ENCODE results near the gene LIN37. TPM values are rescaled to one million over a fixed set of nuclear protein-coding genes. Genes with fewer than 3 reads are reported as not detected.

The LIN37 gene
- total RNA-seq, 3 donors from 2014 or later = 12.8 to 15.4 (median 14.2) TPM

DNA sequence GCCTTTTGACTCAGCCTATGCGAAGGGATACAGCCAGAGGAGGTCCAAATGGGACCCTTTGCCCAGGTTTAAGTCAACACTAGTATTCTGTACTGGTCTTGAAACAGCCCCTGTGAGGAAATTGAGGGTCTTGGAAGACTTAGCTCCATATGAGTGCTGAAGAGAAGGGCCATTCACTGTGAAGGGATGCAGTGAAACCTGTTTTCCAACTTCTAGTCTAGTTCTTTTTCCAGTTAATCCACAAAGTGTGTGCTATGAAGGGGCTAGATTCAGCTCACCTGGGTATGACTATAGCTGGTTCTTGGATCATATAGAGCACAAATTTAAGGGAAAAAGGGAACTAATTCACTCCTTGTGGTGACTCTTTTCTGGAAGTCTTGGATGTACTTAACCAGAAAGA is 40.0 kb upstream of the LIN37 start:
- no peak for TF ChIP-seq POLR2A (IDR thresholded peaks at IDR 0.05)
- TF ChIP-seq, protein P1, sequence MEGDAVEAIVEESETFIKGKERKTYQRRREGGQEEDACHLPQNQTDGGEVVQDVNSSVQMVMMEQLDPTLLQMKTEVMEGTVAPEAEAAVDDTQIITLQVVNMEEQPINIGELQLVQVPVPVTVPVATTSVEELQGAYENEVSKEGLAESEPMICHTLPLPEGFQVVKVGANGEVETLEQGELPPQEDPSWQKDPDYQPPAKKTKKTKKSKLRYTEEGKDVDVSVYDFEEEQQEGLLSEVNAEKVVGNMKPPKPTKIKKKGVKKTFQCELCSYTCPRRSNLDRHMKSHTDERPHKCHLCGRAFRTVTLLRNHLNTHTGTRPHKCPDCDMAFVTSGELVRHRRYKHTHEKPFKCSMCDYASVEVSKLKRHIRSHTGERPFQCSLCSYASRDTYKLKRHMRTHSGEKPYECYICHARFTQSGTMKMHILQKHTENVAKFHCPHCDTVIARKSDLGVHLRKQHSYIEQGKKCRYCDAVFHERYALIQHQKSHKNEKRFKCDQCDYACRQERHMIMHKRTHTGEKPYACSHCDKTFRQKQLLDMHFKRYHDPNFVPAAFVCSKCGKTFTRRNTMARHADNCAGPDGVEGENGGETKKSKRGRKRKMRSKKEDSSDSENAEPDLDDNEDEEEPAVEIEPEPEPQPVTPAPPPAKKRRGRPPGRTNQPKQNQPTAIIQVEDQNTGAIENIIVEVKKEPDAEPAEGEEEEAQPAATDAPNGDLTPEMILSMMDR (IDR thresholded peaks at IDR 0.05) = no peak
- TF ChIP-seq POLR2AphosphoS5 (IDR thresholded peaks at IDR 0.05) = no peak
- intact Hi-C loops (cut with DNase I; ENCODE audit: low total_unique reads) = no loop called here

DNA sequence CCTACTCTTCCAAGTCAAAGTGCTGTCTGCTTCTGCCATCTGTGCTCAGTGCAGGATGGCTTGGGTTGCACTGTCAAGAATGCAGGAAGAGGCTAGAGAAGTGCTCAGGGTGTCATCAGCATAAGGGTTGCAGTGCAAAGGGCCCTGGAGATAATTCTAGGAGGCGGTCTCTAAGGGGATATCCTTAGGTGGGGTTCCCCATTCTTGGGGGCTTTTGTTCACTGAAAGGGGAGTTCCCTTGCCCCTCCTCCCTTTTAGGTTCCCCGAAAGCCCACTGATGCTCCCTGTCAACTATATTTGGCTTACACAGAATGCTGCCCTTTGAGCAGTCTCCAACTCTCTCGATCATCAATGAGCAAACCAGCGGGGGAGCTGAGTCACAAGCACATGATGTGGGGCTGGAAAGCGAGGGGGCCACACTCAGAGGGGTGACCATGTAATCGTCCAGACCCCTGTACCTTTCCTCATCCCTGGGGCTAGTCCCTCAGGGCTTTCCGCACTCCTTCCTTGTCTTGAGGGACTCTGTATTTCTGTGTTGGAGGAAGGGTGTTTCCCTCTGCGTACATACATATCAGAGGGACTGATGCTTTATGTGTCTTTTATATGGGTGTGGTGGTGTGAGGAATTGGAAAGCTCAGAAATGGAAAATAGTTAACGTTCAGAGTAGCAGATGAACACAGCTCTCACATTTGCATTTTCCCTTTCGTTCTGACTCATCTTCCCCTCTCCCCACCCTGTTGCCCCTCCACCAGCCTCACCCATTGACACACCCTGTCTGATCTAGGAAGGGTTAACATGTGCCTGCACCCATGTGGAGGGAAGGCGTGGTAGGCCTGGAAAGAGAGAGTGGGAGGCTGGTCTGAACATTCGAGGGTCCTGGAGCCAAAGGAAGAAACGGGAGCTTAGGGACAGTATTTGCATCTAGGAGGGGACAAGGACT is 37.3 kb upstream of the LIN37 start:
- Histone ChIP-seq H3K4me1 (peaks cover 7 to 8% of the 10 kb centered on the region in 2 donors), H3K36me3 (no peaks in the 10 kb centered on the region), H3K27ac (no peak overlapping the region), H3K27me3 (no peaks in the 10 kb centered on the region), H3K9me3 (no peaks in the 10 kb centered on the region), H3K4me3 (no peak overlapping the region)
- intact Hi-C loops (cut with DNase I; ENCODE audit: low total_unique reads) = no loop called here
- no peak for DNase-seq (ENCODE audit: low spot score in 2 of 2)
- TF ChIP-seq, protein P1 (IDR thresholded peaks at IDR 0.05) = no peak
- no peak for TF ChIP-seq POLR2AphosphoS5 (IDR thresholded peaks at IDR 0.05)
- no peak for TF ChIP-seq POLR2A (IDR thresholded peaks at IDR 0.05)

More for the DNA sequence above, 40.0 kb upstream of the LIN37 start:
- no peak for DNase-seq (ENCODE audit: low spot score in 2 of 2)
- Histone ChIP-seq H3K4me1 (no peaks in the 10 kb centered on the region), H3K9me3 (no peaks in the 10 kb centered on the region), H3K27me3 (no peaks in the 10 kb centered on the region), H3K36me3 (no peaks in the 10 kb centered on the region), H3K4me3 (no peak overlapping the region), H3K27ac (no peak overlapping the region)

DNA sequence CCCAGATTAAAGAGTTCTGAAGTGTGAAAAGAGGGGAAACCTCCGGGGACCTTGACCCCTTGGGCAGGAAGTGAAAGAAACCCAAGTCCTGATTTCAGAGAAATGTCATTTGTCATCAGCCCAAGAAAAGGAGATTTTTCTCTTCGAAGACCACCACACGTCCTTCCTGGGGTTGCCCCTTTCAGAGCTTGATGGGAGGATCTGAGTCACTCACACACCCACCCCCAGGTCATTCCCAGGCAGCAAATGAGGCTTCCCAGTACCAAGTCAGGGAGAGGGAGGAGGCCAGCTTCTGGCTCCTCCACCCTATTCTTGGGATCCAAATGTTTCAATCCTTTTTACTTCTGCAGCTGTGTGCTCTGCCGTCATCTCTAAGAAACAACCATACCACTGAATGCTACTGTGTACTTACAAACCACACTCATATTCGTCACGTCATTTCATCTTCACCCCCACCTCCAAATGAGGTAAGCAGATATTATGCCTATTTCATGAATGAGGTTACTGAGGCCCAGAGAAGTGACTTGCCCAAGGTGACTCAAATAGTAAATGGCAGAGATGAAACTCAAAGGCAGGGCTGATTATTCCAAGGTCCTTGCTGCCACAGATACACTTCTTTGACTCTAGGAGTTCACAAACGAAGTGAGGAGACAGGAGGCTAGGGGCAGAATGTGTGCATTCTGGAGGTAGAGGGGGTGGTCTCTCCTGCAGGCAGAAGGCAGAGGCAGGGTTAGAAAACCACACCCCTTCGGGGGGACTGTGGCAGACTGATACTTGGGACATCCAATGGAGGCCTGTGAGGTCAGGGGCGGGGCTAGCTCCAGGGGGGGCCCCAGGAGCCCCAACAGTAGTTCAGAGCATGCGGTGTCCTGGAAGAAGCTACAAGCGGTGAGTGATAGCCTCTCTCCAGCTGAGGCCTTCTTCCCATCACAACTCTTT is 35.5 kb upstream of the LIN37 start:
- no peak for DNase-seq (ENCODE audit: low spot score in 2 of 2)
- no peak overlapping the region for H3K4me3 ChIP-seq
- H3K9me3 ChIP-seq = no peaks in the 10 kb centered on the region
- no peaks in the 10 kb centered on the region for H3K36me3 ChIP-seq
- peaks cover 8% of the 10 kb centered on the region in 2 donors for H3K4me1 ChIP-seq
- H3K27me3 ChIP-seq = no peaks in the 10 kb centered on the region
- intact Hi-C loops (cut with DNase I; ENCODE audit: low total_unique reads) = no loop called here
- no peak for TF ChIP-seq POLR2AphosphoS5 (IDR thresholded peaks at IDR 0.05)
- TF ChIP-seq, protein P1 (IDR thresholded peaks at IDR 0.05) = no peak
- no peak for TF ChIP-seq POLR2A (IDR thresholded peaks at IDR 0.05)
- H3K27ac ChIP-seq = no peak overlapping the region

DNA sequence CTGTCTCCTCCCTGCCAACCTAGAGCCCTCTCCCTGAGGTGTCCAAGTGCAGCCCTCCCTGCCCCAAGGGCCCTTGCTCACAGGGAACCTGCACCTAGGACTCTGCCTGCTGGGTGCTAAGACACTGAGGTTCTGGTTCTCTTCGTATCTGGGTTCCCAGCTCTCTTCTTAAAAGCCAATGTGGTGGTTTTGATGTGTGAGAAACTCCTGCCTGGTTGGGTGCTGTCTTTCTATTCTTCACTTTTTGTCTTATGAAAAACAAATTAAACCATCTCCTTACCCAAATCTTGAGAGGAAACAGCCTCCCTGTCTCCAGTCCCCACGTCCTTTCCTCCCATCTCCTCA is 34.9 kb upstream of the LIN37 start:
- H3K4me3 ChIP-seq = no peak overlapping the region
- intact Hi-C loops (cut with DNase I; ENCODE audit: low total_unique reads) = no loop called here
- H3K27ac ChIP-seq = no peak overlapping the region
- H3K27me3 ChIP-seq = no peaks in the 10 kb centered on the region
- no peaks in the 10 kb centered on the region for H3K9me3 ChIP-seq
- DNase-seq (ENCODE audit: low spot score in 2 of 2) = no peak
- no peak for TF ChIP-seq POLR2A (IDR thresholded peaks at IDR 0.05)
- no peak for TF ChIP-seq POLR2AphosphoS5 (IDR thresholded peaks at IDR 0.05)
- TF ChIP-seq, protein P1 (IDR thresholded peaks at IDR 0.05) = no peak
- H3K36me3 ChIP-seq = no peaks in the 10 kb centered on the region
- peaks cover 8% of the 10 kb centered on the region in 2 donors for H3K4me1 ChIP-seq

Measured in breast epithelium (tissue), 4 donors.